ENCODE data around the gene ABCB11. TPM values are rescaled to one million over a fixed set of nuclear protein-coding genes. Genes with fewer than 3 reads are reported as not detected.
A peak's percentile ranks its signal among the peaks of the same experiment; 100 is the strongest.

The ABCB11 gene
- total and polyA plus RNA-seq, 9 of the 15 experiments (the other 6 are each of a cell fraction or from before 2014, with no cell fraction given): 0.04 to 0.51 (median 0.10) TPM; not detected in 1

GRCh38 chr2:168890006-168890782 is 140.9 kb downstream of the ABCB11 start, which contains the start of gene SPC25 (continued):
- TF ChIP-seq ZNF354B (CRISPR knock-in tag; IDR thresholded peaks at IDR 0.05) (no peak), MXI1 (IDR thresholded peaks at IDR 0.05; ENCODE audit: low read depth, low read length) (peak; percentile 34; the same call in 1 of the 2 replicates), SMARCA4 (IDR thresholded peaks at IDR 0.05) (no peak; the same call in 1 of the 2 replicates), TOE1 (IDR thresholded peaks at IDR 0.05; ENCODE audit: borderline replicate concordance) (0 out of 2 replicates have a peak, but pooled peaks have one; percentile 64), TOE1 (CRISPR knock-in tag; IDR thresholded peaks at IDR 0.05; ENCODE audit: borderline replicate concordance, low read depth) (no peak), PURB (CRISPR knock-in tag; IDR thresholded peaks at IDR 0.05; ENCODE audit: low read depth) (no peak), HDAC6 (IDR thresholded peaks at IDR 0.05; ENCODE audit: low read depth, low read length) (no peak), ZNF384 (IDR thresholded peaks at IDR 0.05; ENCODE audit: low read depth, low read length) (no peak), TRIM25 (IDR thresholded peaks at IDR 0.05; ENCODE audit: borderline replicate concordance) (no peak), CBX3 (IDR thresholded peaks at IDR 0.05; ENCODE audit: borderline replicate concordance in 1 of 2, low read length in 2 of 2) (0 out of 3 replicates have a peak, but pooled peaks of 1 of the 2 experiments have one; percentile 24), ZHX1 (conservative IDR thresholded peaks at IDR 0.05; ENCODE audit: low read length) (0 out of 2 replicates have a peak, but pooled peaks have one; percentile 49), JUND (IDR thresholded peaks at IDR 0.05; ENCODE audit: borderline replicate concordance, low read depth, low read length) (peak; percentile 17; the same call in 1 of the 2 replicates), JUND (tag; IDR thresholded peaks at IDR 0.05; ENCODE audit: borderline replicate concordance, low read depth, low read length) (no peak)
- TF ChIP-seq, protein P1, sequence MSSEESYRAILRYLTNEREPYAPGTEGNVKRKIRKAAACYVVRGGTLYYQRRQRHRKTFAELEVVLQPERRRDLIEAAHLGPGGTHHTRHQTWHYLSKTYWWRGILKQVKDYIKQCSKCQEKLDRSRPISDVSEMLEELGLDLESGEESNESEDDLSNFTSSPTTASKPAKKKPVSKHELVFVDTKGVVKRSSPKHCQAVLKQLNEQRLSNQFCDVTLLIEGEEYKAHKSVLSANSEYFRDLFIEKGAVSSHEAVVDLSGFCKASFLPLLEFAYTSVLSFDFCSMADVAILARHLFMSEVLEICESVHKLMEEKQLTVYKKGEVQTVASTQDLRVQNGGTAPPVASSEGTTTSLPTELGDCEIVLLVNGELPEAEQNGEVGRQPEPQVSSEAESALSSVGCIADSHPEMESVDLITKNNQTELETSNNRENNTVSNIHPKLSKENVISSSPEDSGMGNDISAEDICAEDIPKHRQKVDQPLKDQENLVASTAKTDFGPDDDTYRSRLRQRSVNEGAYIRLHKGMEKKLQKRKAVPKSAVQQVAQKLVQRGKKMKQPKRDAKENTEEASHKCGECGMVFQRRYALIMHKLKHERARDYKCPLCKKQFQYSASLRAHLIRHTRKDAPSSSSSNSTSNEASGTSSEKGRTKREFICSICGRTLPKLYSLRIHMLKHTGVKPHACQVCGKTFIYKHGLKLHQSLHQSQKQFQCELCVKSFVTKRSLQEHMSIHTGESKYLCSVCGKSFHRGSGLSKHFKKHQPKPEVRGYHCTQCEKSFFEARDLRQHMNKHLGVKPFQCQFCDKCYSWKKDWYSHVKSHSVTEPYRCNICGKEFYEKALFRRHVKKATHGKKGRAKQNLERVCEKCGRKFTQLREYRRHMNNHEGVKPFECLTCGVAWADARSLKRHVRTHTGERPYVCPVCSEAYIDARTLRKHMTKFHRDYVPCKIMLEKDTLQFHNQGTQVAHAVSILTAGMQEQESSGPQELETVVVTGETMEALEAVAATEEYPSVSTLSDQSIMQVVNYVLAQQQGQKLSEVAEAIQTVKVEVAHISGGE (CRISPR knock-in tag; IDR thresholded peaks at IDR 0.05): peak in 1 of 3 experiments; percentile 55; a peak in 1 of 6 replicates
- TF ChIP-seq, protein P2, sequence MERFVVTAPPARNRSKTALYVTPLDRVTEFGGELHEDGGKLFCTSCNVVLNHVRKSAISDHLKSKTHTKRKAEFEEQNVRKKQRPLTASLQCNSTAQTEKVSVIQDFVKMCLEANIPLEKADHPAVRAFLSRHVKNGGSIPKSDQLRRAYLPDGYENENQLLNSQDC (CRISPR knock-in tag; IDR thresholded peaks at IDR 0.05): no peak
